Measurements from ENCODE around the gene MBTPS1. TPM values are rescaled to one million over a fixed set of nuclear protein-coding genes. Genes with fewer than 3 reads are reported as not detected.

Gene MBTPS1
- total and polyA plus RNA-seq, 4 donors, result 21.1 to 65.0 (median 30.8) TPM

DNA sequence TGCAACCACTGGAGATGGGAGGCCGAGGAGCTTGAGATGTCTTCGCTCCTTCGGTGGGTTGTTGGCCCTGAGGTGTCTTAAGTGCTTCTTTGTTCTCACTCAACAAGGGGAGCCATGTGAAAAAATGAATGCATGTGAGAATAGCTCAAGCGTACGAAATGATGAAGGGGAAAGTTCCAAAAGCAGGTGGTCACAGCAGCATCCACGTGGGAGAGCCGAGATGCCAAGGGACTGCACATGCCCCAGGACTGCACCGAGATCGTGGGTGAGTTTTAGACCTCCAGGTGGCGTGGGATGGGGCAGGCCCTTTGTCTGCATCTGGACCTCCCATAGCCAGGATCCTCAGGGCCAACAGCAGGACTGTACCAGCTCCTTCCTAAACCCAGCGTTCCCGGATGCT is 82.2 kb downstream of the MBTPS1 start (continued):
- TF ChIP-seq CTCF (IDR thresholded peaks at IDR 0.05; ENCODE audit: low read depth, low read length, missing input control), result no peak
- no peak for TF ChIP-seq SP1 (IDR thresholded peaks at IDR 0.05)
- no peak for TF ChIP-seq JUND (IDR thresholded peaks at IDR 0.05)
- TF ChIP-seq RAD21 (IDR thresholded peaks at IDR 0.05), result no peak
- TF ChIP-seq, protein P1, sequence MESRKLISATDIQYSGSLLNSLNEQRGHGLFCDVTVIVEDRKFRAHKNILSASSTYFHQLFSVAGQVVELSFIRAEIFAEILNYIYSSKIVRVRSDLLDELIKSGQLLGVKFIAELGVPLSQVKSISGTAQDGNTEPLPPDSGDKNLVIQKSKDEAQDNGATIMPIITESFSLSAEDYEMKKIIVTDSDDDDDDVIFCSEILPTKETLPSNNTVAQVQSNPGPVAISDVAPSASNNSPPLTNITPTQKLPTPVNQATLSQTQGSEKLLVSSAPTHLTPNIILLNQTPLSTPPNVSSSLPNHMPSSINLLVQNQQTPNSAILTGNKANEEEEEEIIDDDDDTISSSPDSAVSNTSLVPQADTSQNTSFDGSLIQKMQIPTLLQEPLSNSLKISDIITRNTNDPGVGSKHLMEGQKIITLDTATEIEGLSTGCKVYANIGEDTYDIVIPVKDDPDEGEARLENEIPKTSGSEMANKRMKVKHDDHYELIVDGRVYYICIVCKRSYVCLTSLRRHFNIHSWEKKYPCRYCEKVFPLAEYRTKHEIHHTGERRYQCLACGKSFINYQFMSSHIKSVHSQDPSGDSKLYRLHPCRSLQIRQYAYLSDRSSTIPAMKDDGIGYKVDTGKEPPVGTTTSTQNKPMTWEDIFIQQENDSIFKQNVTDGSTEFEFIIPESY (IDR thresholded peaks at IDR 0.05), result no peak
- TF ChIP-seq HNF4A (conservative IDR thresholded peaks at IDR 0.05), result no peak

DNA sequence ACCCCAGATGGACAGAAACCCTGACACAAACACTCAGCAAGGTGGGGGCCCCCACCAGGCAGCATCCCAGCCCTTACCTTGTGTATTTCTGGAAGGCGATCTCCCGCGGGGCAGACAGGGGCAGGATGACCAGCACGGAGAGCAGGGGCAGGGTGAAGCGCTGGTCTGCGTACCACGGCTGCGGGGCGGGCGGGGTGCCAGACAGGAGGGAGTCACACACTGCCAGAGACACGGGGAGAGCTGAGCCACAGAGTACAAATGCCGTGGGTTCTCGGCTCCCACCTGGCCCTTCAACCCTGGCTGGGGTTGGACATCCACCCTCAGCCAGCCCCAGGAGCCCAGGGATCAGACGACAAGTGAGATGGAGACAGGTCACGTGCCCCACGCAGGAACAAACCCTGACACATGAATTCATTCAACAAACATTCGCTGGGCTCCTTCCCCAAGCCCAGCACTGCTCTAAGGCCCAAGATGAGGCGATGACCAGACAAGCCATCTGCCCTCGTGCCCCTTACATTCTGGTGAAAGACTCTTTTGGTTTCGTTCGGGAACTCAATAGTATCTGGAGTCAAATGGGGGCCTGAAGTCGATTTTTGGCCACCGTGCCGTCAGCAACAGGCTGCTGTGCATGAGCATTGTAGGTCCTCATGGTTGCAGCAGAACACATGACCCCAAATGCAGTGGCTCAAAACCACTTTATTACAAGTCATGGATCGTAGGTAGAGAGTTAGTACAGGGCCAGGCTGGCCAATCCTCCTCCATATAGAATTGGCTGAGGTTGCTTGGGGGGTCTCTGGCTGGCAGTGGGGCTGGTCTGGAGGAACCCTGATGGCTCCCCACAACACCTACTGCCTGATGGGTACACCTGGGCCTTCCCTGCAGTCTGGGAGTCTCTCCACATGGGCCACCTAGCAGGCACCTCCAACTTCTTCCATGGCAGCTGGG is 83.2 kb downstream of the MBTPS1 start:
- H3K4me3 ChIP-seq (ENCODE audit: low read depth in 1 of 3, low read length in 3 of 3), result no peak overlapping the region
- no peak overlapping the region for H3K27ac ChIP-seq (ENCODE audit: low read depth in 1 of 2, low read length in 2 of 2)
- H3K36me3 ChIP-seq (ENCODE audit: control insufficient read depth in 4 of 4, insufficient read depth in 3 of 4, low read depth in 1 of 4, low read length in 3 of 4), result no peaks in the 10 kb centered on the region
- peaks cover 0 to 2% (median under 1%) of the 10 kb centered on the region in 4 donors for H3K9me3 ChIP-seq (ENCODE audit: control insufficient read depth in 4 of 4, low read length in 3 of 4)
- WGBS, result 83% methylated on average over 25 of the region's 25 CpGs
- no peak for DNase-seq (ENCODE audit: low spot score)
- no peak overlapping the region for H3K9ac ChIP-seq (ENCODE audit: low read depth in 1 of 2, low read length in 2 of 2)
- no peaks in the 10 kb centered on the region for H3K27me3 ChIP-seq (ENCODE audit: control insufficient read depth in 4 of 4, insufficient read depth in 4 of 4, low read length in 3 of 4)
- no peak for TF ChIP-seq RXRA (IDR thresholded peaks at IDR 0.05)
- no peak for TF ChIP-seq FOXA2 (IDR thresholded peaks at IDR 0.05)
- TF ChIP-seq REST (IDR thresholded peaks at IDR 0.05), result no peak
- TF ChIP-seq, protein P1 (IDR thresholded peaks at IDR 0.05), result no peak
- TF ChIP-seq FOXA1 (IDR thresholded peaks at IDR 0.05), result no peak
- no peak for TF ChIP-seq HNF4A (conservative IDR thresholded peaks at IDR 0.05)
- TF ChIP-seq RAD21 (IDR thresholded peaks at IDR 0.05), result no peak
- no peak for TF ChIP-seq EGR1 (IDR thresholded peaks at IDR 0.05; ENCODE audit: low read depth in 2 of 2)
- TF ChIP-seq SP1 (IDR thresholded peaks at IDR 0.05), result no peak
- TF ChIP-seq NR2F2 (IDR thresholded peaks at IDR 0.05), result no peak
- no peak for TF ChIP-seq TAF1 (conservative IDR thresholded peaks at IDR 0.05)
- no peak for TF ChIP-seq CTCF (IDR thresholded peaks at IDR 0.05; ENCODE audit: low read depth, low read length, missing input control)
- TF ChIP-seq GABPA (IDR thresholded peaks at IDR 0.05 in 1 of 2, conservative IDR thresholded peaks at IDR 0.05 in 1 of 2), result no peak
- TF ChIP-seq MAX (IDR thresholded peaks at IDR 0.05), result no peak
- no peak for TF ChIP-seq JUND (IDR thresholded peaks at IDR 0.05)
- TF ChIP-seq HNF4G (IDR thresholded peaks at IDR 0.05), result no peak
- no peak for TF ChIP-seq ATF3 (IDR thresholded peaks at IDR 0.05)
- TF ChIP-seq YY1 (IDR thresholded peaks at IDR 0.05), result no peak
- no peaks in the 10 kb centered on the region for H3K4me1 ChIP-seq (ENCODE audit: control insufficient read depth in 4 of 4, insufficient read depth in 4 of 4, low read length in 3 of 4)

Measured in liver (tissue), 9 donors.